H1 (cell line): ENCODE measurements around the gene KLHDC4. TPM values are rescaled to one million over a fixed set of nuclear protein-coding genes. Genes with fewer than 3 reads are reported as not detected.

Experiments used
- CTCF ChIA-PET: fragments of 300-600 bp; sonication (Branson Sonifier 250); formaldehyde crosslinking; loops from one replicate; lab custom pipeline; 2021; ENCODE audit not compliant: partially characterized antibody; lab: Charles Lee
- POLR2A ChIA-PET: fragments of 300-600 bp; sonication (Branson Sonifier 250); formaldehyde crosslinking; loops from one replicate; lab custom pipeline; 2021; ENCODE audit warnings: inconsistent platforms; ENCODE audit not compliant: partially characterized antibody; lab: Charles Lee
- DNase-seq, 2 experiments: peaks; one replicate each; pipeline versions ENCODE4 v3.0.0 to v3.0.0-alpha.2; 2010 to 2022; ENCODE audit warnings: low spot score in 2 of 2, low read depth in 1 of 2, mixed read lengths in 1 of 2
- FAIRE-seq: peaks from 2 replicates; lab custom pipeline; 2011; peaks lifted over from hg19 to GRCh38; lab: Jason Lieb, UNC
- H2AFZ ChIP-seq: 2 replicates; pipeline ENCODE4 v1.8.1; 2012; ENCODE audit warnings: low read length, inconsistent platforms
- H2AK5ac ChIP-seq: 2 replicates; pipeline ENCODE4 v1.6.1; 2013; ENCODE audit warnings: low read depth, low read length
- H2BK120ac ChIP-seq: replicated peaks from 2 replicates; pipeline ENCODE3; 2013; ENCODE audit warnings: low read depth, low read length, inconsistent platforms
- H2BK12ac ChIP-seq: 2 replicates; pipeline ENCODE4 v1.6.1; 2013; ENCODE audit warnings: low read depth, low read length
- H2BK15ac ChIP-seq: 2 replicates; pipeline ENCODE4 v1.6.1; 2013; ENCODE audit warnings: low read length
- H2BK20ac ChIP-seq: 2 replicates; pipeline ENCODE4 v1.6.1; 2013; ENCODE audit warnings: low read length
- H2BK5ac ChIP-seq: 2 replicates; pipeline ENCODE4 v1.6.1; 2013; ENCODE audit warnings: low read depth, low read length
- H3K14ac ChIP-seq: 2 replicates; pipeline ENCODE4 v1.6.1; 2013; ENCODE audit warnings: inconsistent platforms; ENCODE audit not compliant: insufficient read length
- H3K18ac ChIP-seq: 2 replicates; pipeline ENCODE4 v1.6.1; 2013; ENCODE audit warnings: low read length; ENCODE audit errors: extremely low read depth
- H3K23ac ChIP-seq: 2 replicates; pipeline ENCODE4 v1.6.1; 2013; ENCODE audit warnings: inconsistent platforms; ENCODE audit not compliant: insufficient read length
- H3K23me2 ChIP-seq: 2 replicates; pipeline ENCODE4 v1.6.1; 2013; ENCODE audit warnings: low read depth, low read length
- H3K27ac ChIP-seq: 2 replicates; pipeline ENCODE4 v1.6.1; 2011; ENCODE audit warnings: low read depth, low read length, inconsistent platforms
- H3K27me3 ChIP-seq, 4 experiments: replicated peaks in 1 of 4; 1 replicate in 1 of 4; 2 replicates in 3 of 4; pipeline versions ENCODE4 v1.6.1 to v1.8.1; 2011 to 2013; ENCODE audit warnings: low read length in 3 of 4, mild to moderate bottlenecking in 3 of 4, inconsistent platforms in 2 of 4, mixed read lengths in 2 of 4, moderate library complexity in 1 of 4; ENCODE audit not compliant: control insufficient read depth in 3 of 4, insufficient read depth in 3 of 4; ENCODE audit errors: extremely low read depth in 1 of 4
- H3K36me3 ChIP-seq, 4 experiments: 2 replicates each; pipeline versions ENCODE4 v1.6.1 to v1.8.1; 2011 to 2013; ENCODE audit warnings: mild to moderate bottlenecking in 4 of 4, low read length in 3 of 4, moderate library complexity in 2 of 4, control low read depth in 1 of 4, inconsistent platforms in 1 of 4; ENCODE audit not compliant: insufficient read depth in 4 of 4, control insufficient read depth in 2 of 4
- H3K4ac ChIP-seq: replicated peaks from 2 replicates; pipeline ENCODE3; 2013; ENCODE audit warnings: low read length, low read depth, mixed read lengths, inconsistent platforms; ENCODE audit not compliant: insufficient read length
- H3K4me1 ChIP-seq, 4 experiments: replicated peaks in 1 of 4; 1 replicate in 1 of 4; 2 replicates in 3 of 4; pipeline versions ENCODE4 v1.6.1 to v1.8.1; 2011 to 2013; ENCODE audit warnings: low read length in 3 of 4, inconsistent platforms in 2 of 4, mixed read lengths in 1 of 4; ENCODE audit not compliant: insufficient read depth in 4 of 4, control insufficient read depth in 3 of 4
- H3K4me2 ChIP-seq, 2 experiments: 2 replicates each; pipeline versions ENCODE4 v1.6.1 to v1.8.1; 2011 to 2013; ENCODE audit warnings: low read depth in 2 of 2, low read length in 2 of 2, control low read depth in 1 of 2, inconsistent platforms in 1 of 2, mild to moderate bottlenecking in 1 of 2; ENCODE audit not compliant: insufficient read depth in 1 of 2
- H3K4me3 ChIP-seq, 4 experiments: fragments of 200-600, 300-600 bp in 1 of 4; sonication (generic), shearing (Covaris generic), sonication (Bioruptor Twin) in 1 of 4; 2 replicates each; pipeline versions ENCODE4 v1.5.1 to v1.8.1; 2011 to 2016; ENCODE audit warnings: low read length in 4 of 4, low read depth in 3 of 4, control low read depth in 2 of 4, inconsistent platforms in 2 of 4, mild to moderate bottlenecking in 2 of 4, mixed read lengths in 1 of 4, moderate library complexity in 1 of 4; ENCODE audit not compliant: insufficient read depth in 2 of 4; ENCODE audit errors: extremely low read depth in 1 of 4
- H3K56ac ChIP-seq: replicated peaks from 2 replicates; pipeline ENCODE3; 2013; ENCODE audit warnings: low read depth, mild to moderate bottlenecking, mixed read lengths, low read length, inconsistent platforms; ENCODE audit not compliant: insufficient read length
- H3K79me1 ChIP-seq: 2 replicates; pipeline ENCODE4 v1.6.1; 2013; ENCODE audit warnings: low read depth, low read length, control low read depth
- H3K79me2 ChIP-seq, 2 experiments: 2 replicates each; pipeline versions ENCODE4 v1.6.1 to v1.8.1; 2012 to 2013; ENCODE audit warnings: low read length in 2 of 2, mild to moderate bottlenecking in 2 of 2, inconsistent platforms in 1 of 2; ENCODE audit not compliant: insufficient read depth in 2 of 2, control insufficient read depth in 1 of 2
- H3K9ac ChIP-seq, 4 experiments: replicated peaks in 1 of 4; 1 replicate in 1 of 4; 2 replicates in 3 of 4; pipeline versions ENCODE4 v1.6.1 to v1.8.1; 2011 to 2013; ENCODE audit warnings: low read depth in 3 of 4, low read length in 3 of 4, control low read depth in 2 of 4, mild to moderate bottlenecking in 2 of 4, moderate library complexity in 2 of 4, inconsistent platforms in 1 of 4; ENCODE audit errors: extremely low read depth in 1 of 4
- H3K9me3 ChIP-seq, 2 experiments: 2 replicates each; pipeline versions ENCODE4 v1.6.1 to v1.8.1; 2012 to 2013; ENCODE audit warnings: mild to moderate bottlenecking in 2 of 2, moderate library complexity in 2 of 2, control low read depth in 1 of 2, inconsistent platforms in 1 of 2, low read depth in 1 of 2, low read length in 1 of 2, mixed read lengths in 1 of 2; ENCODE audit not compliant: insufficient read depth in 2 of 2
- H4K20me1 ChIP-seq, 2 experiments: replicated peaks in 1 of 2; 2 replicates each; pipeline versions ENCODE3 to v1.8.1; 2011 to 2013; ENCODE audit warnings: inconsistent platforms in 2 of 2, low read length in 2 of 2, mild to moderate bottlenecking in 1 of 2; ENCODE audit not compliant: insufficient read depth in 2 of 2, control insufficient read depth in 1 of 2
- H4K5ac ChIP-seq: 2 replicates; pipeline ENCODE4 v1.6.1; 2013; ENCODE audit warnings: low read length, low read depth, mixed read lengths, inconsistent platforms; ENCODE audit not compliant: insufficient read length
- H4K8ac ChIP-seq: 2 replicates; pipeline ENCODE4 v1.8.0; 2013; ENCODE audit warnings: mild to moderate bottlenecking, moderate library complexity, low read length, inconsistent platforms; ENCODE audit not compliant: insufficient read depth; ENCODE audit errors: extremely low read depth
- H4K91ac ChIP-seq: replicated peaks from 2 replicates; pipeline ENCODE3; 2013; ENCODE audit warnings: low read length, mixed read lengths, inconsistent platforms; ENCODE audit not compliant: insufficient read length
- ASH2L ChIP-seq: fragments of 200-600, 300-600 bp; sonication (generic); IDR thresholded peaks from one replicate; pipeline ENCODE4 v1.7.1; 2017; ENCODE audit warnings: low read length
- BACH1 ChIP-seq: IDR thresholded peaks from 2 replicates; pipeline ENCODE4 v1.6.1; 2012; ENCODE audit warnings: low read length, improper control_type of control experiment
- SRF ChIP-seq: IDR thresholded peaks from 2 replicates; pipeline ENCODE4 v1.6.1; 2011; ENCODE audit warnings: mild to moderate bottlenecking, low read depth, low read length, moderate library complexity
- ZNF274 ChIP-seq: IDR thresholded peaks from 2 replicates; pipeline ENCODE4 v1.7.0; 2012; ENCODE audit warnings: low read length, borderline replicate concordance; ENCODE audit errors: extremely low read depth
- WGBS, 2 experiments: shearing (Covaris generic) in 1 of 2; methylation state at CpG; one replicate each; pipeline versions ENCODE4 v1.1.6 to v1.1.7; 2013 to 2015; ENCODE audit warnings: low lambda C conversion rate in 2 of 2, mixed read lengths in 2 of 2, inconsistent platforms in 1 of 2, low coverage in 1 of 2, missing lambda C conversion rate in 1 of 2; ENCODE audit not compliant: insufficient replicate concordance in 2 of 2, insufficient coverage in 1 of 2, insufficient read length in 1 of 2; ENCODE audit errors: extremely low coverage in 1 of 2, missing lambda C conversion rate in 1 of 2; 5-methylcytosine and 5-hydroxymethylcytosine counted together
- polyA plus RNA-seq, 7 experiments: library from polyadenylated mRNA; depleted of rRNA in 3 of 7; stranded (reverse) in 5 of 7; unstranded in 2 of 7; fragments of >200 nt in 5 of 7; fragments of 200-250 nt in 2 of 7; gene quantifications; 1 replicate in 5 of 7; 2 replicates in 1 of 7; 4 replicates in 1 of 7; pipeline versions ENCODE4 v1.2.1 to v1.2.3, GENCODE V29; 2011 to 2013; ENCODE audit warnings: missing spikeins in 2 of 7, mixed read lengths in 2 of 7
- total RNA-seq: library from RNA; stranded (reverse); fragmentation: NEBNext Ultra II Directional; extraction: Animal tissue kit (Norgen Biotek cat#: 25700); gene quantifications from 2 replicates; pipeline ENCODE4 v1.2.1, GENCODE V29; 2021

KLHDC4 gene
- total and polyA plus RNA-seq, 2 of the 8 experiments (the other 6 are each of a cell fraction or from before 2014, with no cell fraction given): 23.7 to 63.9 TPM

DNA sequence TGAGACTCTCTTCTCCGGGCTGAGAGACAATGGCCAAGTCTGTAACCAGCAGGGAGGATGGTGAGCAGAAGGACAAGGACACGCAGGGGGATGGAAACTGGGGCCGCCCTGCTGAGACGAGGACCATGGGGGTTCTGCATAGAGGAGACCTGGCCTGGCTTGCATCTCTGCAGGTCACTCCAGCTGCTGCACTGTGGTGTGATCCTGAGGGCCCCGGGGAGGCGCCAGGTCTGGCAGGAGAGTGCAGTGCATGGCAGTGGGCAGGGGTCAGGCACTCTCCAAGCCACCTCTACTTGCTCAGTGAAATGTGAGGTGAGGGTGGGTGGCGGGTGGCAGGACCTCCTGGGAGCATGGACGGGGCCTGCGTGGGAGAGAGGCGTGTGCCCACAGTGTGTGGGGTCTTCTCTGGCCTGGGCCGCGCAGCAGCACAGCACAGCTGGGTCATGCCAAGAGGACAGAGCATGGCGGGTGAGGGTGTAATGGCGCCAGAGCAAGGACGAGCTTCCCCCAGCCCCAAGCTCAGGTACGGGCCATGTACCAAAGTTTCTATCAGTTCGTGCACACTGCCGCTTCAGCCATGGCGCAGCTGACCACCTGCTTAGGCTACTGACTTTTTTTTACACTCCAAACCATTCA lies 43.1 kb downstream of the KLHDC4 start:
- CTCF ChIA-PET: interaction anchor here (1.1 to 3.5 kb wide), 5 partner anchors 15 to 45 kb away, joined by 4 to 14 read pairs (median 4); no protein-coding TSS in a partner anchor
- H3K27me3 ChIP-seq: no peaks in the 10 kb centered on the region
- peaks cover 0 to 4% of the 10 kb centered on the region in 2 experiments; a peak in 1 of 4 replicates for H3K9me3 ChIP-seq
- H3K4me1 ChIP-seq: no peaks in the 10 kb centered on the region
- H3K4me3 ChIP-seq: no peak overlapping the region
- no peak overlapping the region for H4K91ac ChIP-seq
- H3K79me2 ChIP-seq: peaks cover 0 to 17% of the 10 kb centered on the region in 2 experiments; a peak in 1 of 4 replicates
- H2BK20ac ChIP-seq: no peak overlapping the region
- H3K9ac ChIP-seq: no peak overlapping the region
- no peak overlapping the region for H3K18ac ChIP-seq
- no peak overlapping the region for H2AK5ac ChIP-seq
- POLR2A ChIA-PET: interaction anchor here (1.5 to 7.4 kb wide), 4 partner anchors 9 to 15 kb away, joined by 3 to 39 read pairs (median 8); no protein-coding TSS in a partner anchor
- peaks cover 5 to 16% of the 10 kb centered on the region in 2 experiments for H4K20me1 ChIP-seq
- no peak overlapping the region for H3K4ac ChIP-seq
- peaks cover 7% of the 10 kb centered on the region for H3K79me1 ChIP-seq
- peak overlapping the region; percentile 26; the same call in 1 of the 2 replicates for H2BK5ac ChIP-seq
- FAIRE-seq: no peak
- no peak overlapping the region for H2BK12ac ChIP-seq
- no peak overlapping the region for H3K23ac ChIP-seq
- H3K36me3 ChIP-seq: peaks cover 4 to 27% (median 13%) of the 10 kb centered on the region in 4 experiments; a peak in 6 of 8 replicates
- TF ChIP-seq SRF (no peak), ZNF274 (no peak), BACH1 (no peak), ASH2L (no peak)
- TF ChIP-seq, all 59 proteins: peak for 0
- Histone ChIP-seq H3K4me2 (no peak overlapping the region), H2BK120ac (no peak overlapping the region), H4K5ac (no peak overlapping the region), H2BK15ac (no peak overlapping the region), H3K23me2 (no peaks in the 10 kb centered on the region), H4K8ac (no peak overlapping the region), H2AFZ (no peak overlapping the region), H3K56ac (no peak overlapping the region), H3K27ac (0 out of 2 replicates have a peak overlapping the region, but pooled peaks have one; percentile 42), H3K14ac (no peak overlapping the region)
- WGBS, 2 experiments: 91% methylated on average over 19 of the region's 19 CpGs; no CpG with 5 or more reads in 1 of the 2 experiments
- no peak for DNase-seq
